ENCODE measurements around the gene SEC24D. TPM values are rescaled to one million over a fixed set of nuclear protein-coding genes. Genes with fewer than 3 reads are reported as not detected.

SEC24D gene
- total RNA-seq, 4 donors from 2014 or later, result 47.4 to 54.9 (median 52.8) TPM

- no peak for ATAC-seq (ENCODE audit: low FRiP score)
- no peak for DNase-seq (ENCODE audit: low spot score)
- TF ChIP-seq, protein P1, sequence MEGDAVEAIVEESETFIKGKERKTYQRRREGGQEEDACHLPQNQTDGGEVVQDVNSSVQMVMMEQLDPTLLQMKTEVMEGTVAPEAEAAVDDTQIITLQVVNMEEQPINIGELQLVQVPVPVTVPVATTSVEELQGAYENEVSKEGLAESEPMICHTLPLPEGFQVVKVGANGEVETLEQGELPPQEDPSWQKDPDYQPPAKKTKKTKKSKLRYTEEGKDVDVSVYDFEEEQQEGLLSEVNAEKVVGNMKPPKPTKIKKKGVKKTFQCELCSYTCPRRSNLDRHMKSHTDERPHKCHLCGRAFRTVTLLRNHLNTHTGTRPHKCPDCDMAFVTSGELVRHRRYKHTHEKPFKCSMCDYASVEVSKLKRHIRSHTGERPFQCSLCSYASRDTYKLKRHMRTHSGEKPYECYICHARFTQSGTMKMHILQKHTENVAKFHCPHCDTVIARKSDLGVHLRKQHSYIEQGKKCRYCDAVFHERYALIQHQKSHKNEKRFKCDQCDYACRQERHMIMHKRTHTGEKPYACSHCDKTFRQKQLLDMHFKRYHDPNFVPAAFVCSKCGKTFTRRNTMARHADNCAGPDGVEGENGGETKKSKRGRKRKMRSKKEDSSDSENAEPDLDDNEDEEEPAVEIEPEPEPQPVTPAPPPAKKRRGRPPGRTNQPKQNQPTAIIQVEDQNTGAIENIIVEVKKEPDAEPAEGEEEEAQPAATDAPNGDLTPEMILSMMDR (IDR thresholded peaks at IDR 0.05), result no peak
Observed at GRCh38 chr4:118877797-118878196, 41.9 kb upstream of the SEC24D start.

GRCh38 chr4:118872181-118872580, 36.3 kb upstream of the SEC24D start:
- DNase-seq (ENCODE audit: low spot score) (no peak), ATAC-seq (ENCODE audit: low FRiP score) (no peak)
- TF ChIP-seq, protein P1 (IDR thresholded peaks at IDR 0.05), result no peak

DNA sequence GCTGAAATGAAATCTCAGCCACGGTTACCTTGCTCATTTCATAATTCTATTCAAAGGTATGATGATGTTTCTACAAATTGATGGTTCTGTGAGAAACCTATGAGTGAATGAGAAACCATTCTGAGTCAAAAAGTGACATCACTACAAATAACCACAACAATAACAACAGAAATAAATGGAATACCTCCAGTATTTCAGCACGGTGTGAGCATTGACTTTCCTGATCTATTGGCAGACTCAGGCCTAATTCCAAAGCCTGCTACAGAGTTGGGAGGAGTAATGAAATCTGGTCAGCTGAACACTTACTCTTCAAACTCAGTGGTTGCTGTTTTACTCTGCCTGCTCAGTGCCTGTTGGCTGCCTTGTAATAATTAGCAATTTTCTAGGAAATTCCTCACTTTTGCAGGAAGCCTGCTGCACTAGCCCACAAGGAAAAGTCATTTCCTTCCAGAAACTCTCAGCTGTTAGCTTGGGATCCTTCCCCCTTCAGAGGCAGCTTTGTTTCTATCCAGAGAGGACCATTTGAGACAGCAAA, 33.9 kb upstream of the SEC24D start:
- TF ChIP-seq, protein P1 (IDR thresholded peaks at IDR 0.05), result no peak
- no peak for DNase-seq (ENCODE audit: low spot score)
- ATAC-seq (ENCODE audit: low FRiP score), result no peak

GRCh38 chr4:118867311-118868067, 31.6 kb upstream of the SEC24D start:
- no peak for DNase-seq (ENCODE audit: low spot score)
- no peak for ATAC-seq (ENCODE audit: low FRiP score)
- TF ChIP-seq, protein P1 (IDR thresholded peaks at IDR 0.05), result no peak

DNA sequence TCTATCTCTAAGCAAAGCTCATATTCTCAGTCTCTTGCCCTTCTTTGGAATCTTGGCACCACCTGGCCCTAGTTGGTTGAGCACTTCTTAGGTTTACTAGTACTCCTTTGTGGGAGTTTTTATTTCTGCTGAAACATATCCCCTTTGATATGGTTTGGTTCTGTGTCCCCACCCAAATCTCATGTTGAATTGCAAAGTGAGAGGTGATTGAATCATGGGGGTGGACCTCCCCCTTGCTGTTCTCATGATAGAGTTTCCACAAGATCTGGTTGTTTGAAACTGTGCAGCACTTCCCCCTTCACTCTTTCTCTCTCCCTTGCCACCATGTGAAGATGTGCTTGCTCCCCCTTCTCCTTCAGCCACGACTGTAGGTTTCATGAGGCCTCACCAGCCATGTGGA, 30.5 kb upstream of the SEC24D start:
- TF ChIP-seq, protein P1 (IDR thresholded peaks at IDR 0.05), result no peak
- ATAC-seq (ENCODE audit: low FRiP score), result no peak
- no peak for DNase-seq (ENCODE audit: low spot score)

DNA sequence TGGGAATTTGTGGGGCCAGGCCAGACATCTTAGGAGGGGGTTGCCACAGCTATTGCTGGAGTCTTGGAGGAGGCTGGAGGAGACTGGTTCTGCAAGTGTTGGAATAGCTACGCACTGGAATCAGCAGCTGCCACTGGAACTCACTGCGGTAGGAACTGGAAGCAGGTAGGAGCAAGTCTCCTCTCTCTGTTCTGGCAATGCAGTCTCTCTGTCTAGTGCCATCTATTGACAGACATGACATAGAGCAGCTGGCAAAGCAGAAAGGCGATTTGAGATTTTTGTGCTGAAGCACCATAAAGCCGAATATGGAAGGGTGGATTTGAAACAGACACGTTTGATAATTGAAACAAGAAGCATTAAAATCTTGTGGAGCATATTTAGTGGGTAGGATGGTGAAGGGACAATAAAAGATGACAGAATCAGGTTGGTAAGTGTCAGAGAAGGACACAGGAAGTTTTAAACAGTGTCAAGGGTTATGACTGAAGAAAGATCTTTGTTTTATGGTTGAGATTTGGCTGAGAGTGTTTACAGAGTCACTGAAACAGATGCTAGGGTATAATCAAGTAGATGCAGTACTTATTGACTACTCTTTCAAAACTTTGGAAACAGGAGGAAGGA, 29.3 kb upstream of the SEC24D start:
- TF ChIP-seq, protein P1 (IDR thresholded peaks at IDR 0.05), result no peak
- DNase-seq (ENCODE audit: low spot score) (no peak), ATAC-seq (ENCODE audit: low FRiP score) (peak; percentile 83)
